Neutrophil (primary cell): ENCODE results near the gene YPEL5.
A peak's percentile ranks its signal among the peaks of the same experiment; 100 is the strongest.

Experiments used
- H3K27ac ChIP-seq: fragments of 200-600 bp; sonication (generic); 2 replicates; pipeline ENCODE4 v1.5.1; 2016; ENCODE audit warnings: mild to moderate bottlenecking, moderate library complexity
- H3K27me3 ChIP-seq: fragments of 200-600 bp; sonication (generic); 2 replicates; pipeline ENCODE4 v1.6.0; 2016; ENCODE audit warnings: mild to moderate bottlenecking
- H3K36me3 ChIP-seq: fragments of 200-600 bp; sonication (generic); 2 replicates; pipeline ENCODE4 v1.5.1; 2017
- H3K4me1 ChIP-seq, 2 experiments: fragments of 200-600 bp in 1 of 2; sonication (generic) in 1 of 2; 1 replicate in 1 of 2; 2 replicates in 1 of 2; pipeline versions ENCODE4 v1.5.1 to v1.6.1; 2013 to 2016; ENCODE audit warnings: low read depth in 1 of 2, low read length in 1 of 2, mild to moderate bottlenecking in 1 of 2, moderate library complexity in 1 of 2; ENCODE audit not compliant: control insufficient read depth in 1 of 2, insufficient read depth in 1 of 2
- H3K4me3 ChIP-seq, 2 experiments: fragments of 200-600 bp in 1 of 2; sonication (generic) in 1 of 2; 1 replicate in 1 of 2; 2 replicates in 1 of 2; pipeline ENCODE4 v1.5.1; 2013 to 2016; ENCODE audit warnings: low read depth in 1 of 2, low read length in 1 of 2, mild to moderate bottlenecking in 1 of 2, moderate library complexity in 1 of 2
- H3K9me3 ChIP-seq: fragments of 200-600 bp; sonication (generic); 2 replicates; pipeline ENCODE4 v1.5.1; 2016
- CTCF ChIP-seq: fragments of 200-600 bp; sonication (generic); IDR thresholded peaks from 2 replicates; pipeline ENCODE4 v1.5.1; 2016; ENCODE audit warnings: antibody characterized with exemption

Gene YPEL5

GRCh38 chr2:30164131-30164925 is 17.5 kb downstream of the YPEL5 start:
- Histone ChIP-seq H3K27ac (peak overlapping the region; percentile 15), H3K27me3 (no peaks in the 10 kb centered on the region), H3K4me3 (no peak overlapping the region), H3K9me3 (no peaks in the 10 kb centered on the region), H3K36me3 (peaks cover 58% of the 10 kb centered on the region), H3K4me1 (peaks cover 3 to 4% of the 10 kb centered on the region in 2 experiments)
- no peak for TF ChIP-seq CTCF

- Histone ChIP-seq H3K9me3 (no peaks in the 10 kb centered on the region), H3K4me1 (peaks cover 3 to 4% of the 10 kb centered on the region in 2 experiments), H3K4me3 (no peak overlapping the region), H3K36me3 (peaks cover 51% of the 10 kb centered on the region), H3K27ac (no peak overlapping the region), H3K27me3 (no peaks in the 10 kb centered on the region)
- TF ChIP-seq CTCF = peak; percentile 59
Measured at GRCh38 chr2:30165050-30165520, 18.3 kb downstream of the YPEL5 start.

GRCh38 chr2:30165617-30166016 is 18.8 kb downstream of the YPEL5 start:
- Histone ChIP-seq H3K4me3 (no peak overlapping the region), H3K27me3 (no peaks in the 10 kb centered on the region), H3K4me1 (peaks cover 3 to 4% of the 10 kb centered on the region in 2 experiments), H3K9me3 (no peaks in the 10 kb centered on the region), H3K36me3 (peaks cover 45% of the 10 kb centered on the region), H3K27ac (no peak overlapping the region)
- no peak for TF ChIP-seq CTCF

- peaks cover 3% of the 10 kb centered on the region for H3K36me3 ChIP-seq
- no peaks in the 10 kb centered on the region for H3K4me1 ChIP-seq
- H3K9me3 ChIP-seq = no peaks in the 10 kb centered on the region
- TF ChIP-seq CTCF = no peak
- H3K27ac ChIP-seq = no peak overlapping the region
- H3K27me3 ChIP-seq = no peaks in the 10 kb centered on the region
- H3K4me3 ChIP-seq = no peak overlapping the region
Measured at GRCh38 chr2:30172627-30173026, 25.8 kb downstream of the YPEL5 start.

- no peaks in the 10 kb centered on the region for H3K27me3 ChIP-seq
- no peak for TF ChIP-seq CTCF
- no peaks in the 10 kb centered on the region for H3K9me3 ChIP-seq
- no peak overlapping the region for H3K27ac ChIP-seq
- H3K36me3 ChIP-seq = no peaks in the 10 kb centered on the region
- no peak overlapping the region for H3K4me3 ChIP-seq
- H3K4me1 ChIP-seq = no peaks in the 10 kb centered on the region
Measured at GRCh38 chr2:30177440-30177839, 30.6 kb downstream of the YPEL5 start.
